Heart right ventricle (tissue), 16 donors: Measurements from ENCODE around the gene ELF3. TPM values are rescaled to one million over a fixed set of nuclear protein-coding genes. Genes with fewer than 3 reads are reported as not detected.
A peak's percentile ranks its signal among the peaks of the same experiment; 100 is the strongest.
"Not testable (repeated sequence)": the region's sequence is repeated elsewhere in the genome, so short reads cannot be mapped to it uniquely, and the experiment has no call there.

Experiments
- ATAC-seq, 8 donors: fragments of 200-7000 bp; cut with Tn5 transposase; one replicate each; pipeline ENCODE4 v1.9.1; 2020; ENCODE audit warnings: mild to moderate bottlenecking in 8 of 8, moderate library complexity in 8 of 8, moderate number of reproducible peaks in 1 of 8
- DNase-seq, 2 donors: peaks; one replicate each; pipeline ENCODE4 v3.0.0-alpha.2; 2020
- H3K27ac ChIP-seq, 10 donors: fragments of 200-600 bp; sonication (generic) in 2 of 10; one replicate each; pipeline versions ENCODE4 v1.5.0 to v1.8.0; 2020 to 2022; ENCODE audit warnings: mild to moderate bottlenecking in 3 of 10
- H3K27me3 ChIP-seq, 7 donors: fragments of 200-600 bp; one replicate each; pipeline ENCODE4 v1.8.0; 2021 to 2022; ENCODE audit warnings: mild to moderate bottlenecking in 2 of 7
- H3K36me3 ChIP-seq, 9 donors: fragments of 200-600 bp; sonication (generic) in 1 of 9; one replicate each; pipeline versions ENCODE4 v1.5.0 to v1.8.0; 2020 to 2022; ENCODE audit warnings: mild to moderate bottlenecking in 2 of 9
- H3K4me1 ChIP-seq, 9 donors: fragments of 200-600 bp; sonication (generic) in 1 of 9; one replicate each; pipeline versions ENCODE4 v1.5.0 to v1.8.0; 2020 to 2022; ENCODE audit warnings: mild to moderate bottlenecking in 4 of 9
- H3K4me3 ChIP-seq, 10 donors: fragments of 200-600 bp; sonication (generic) in 2 of 10; one replicate each; pipeline versions ENCODE4 v1.5.0 to v1.8.0; 2020 to 2022; ENCODE audit warnings: mild to moderate bottlenecking in 7 of 10, moderate library complexity in 2 of 10
- H3K9me3 ChIP-seq, 11 donors: fragments of 200-600 bp in 10 of 11; sonication (generic) in 2 of 11; one replicate each; pipeline versions ENCODE4 v1.5.0 to v1.8.0; 2013 to 2022; ENCODE audit warnings: mild to moderate bottlenecking in 2 of 11, control low read depth in 1 of 11, moderate library complexity in 1 of 11
- WGBS, 2 donors: extraction: QIAGEN DNeasy Blood & Tissue Kit; methylation state at CpG; one replicate each; pipeline ENCODE4 v1.1.7; 2013; ENCODE audit warnings: inconsistent platforms in 1 of 2; 5-methylcytosine and 5-hydroxymethylcytosine counted together
- intact Hi-C, 10 donors: fragments of 100-400 bp; cut with DNase I; formaldehyde crosslinking; loops; one replicate each; pipeline versions ENCODE4 v1.11.1 to v1.14.2; 2022
- polyA plus RNA-seq, 2 donors: library from polyadenylated mRNA; stranded (reverse); fragments of 200-250 nt; gene quantifications; one replicate each; pipeline ENCODE4 v1.2.3, GENCODE V29; 2013
- total RNA-seq, 10 donors: library from RNA; stranded (reverse); fragmentation: NEBNext Ultra II Directional in 3 of 10; extraction: Animal tissue kit (Norgen Biotek cat#: 25700) in 3 of 10; gene quantifications; one replicate each; pipeline versions ENCODE4 v1.2.1 to v1.2.4, GENCODE V29; 2021 to 2023
- TF ChIP-seq, protein P1 (sequence below), 9 donors: fragments of 200-600 bp; sonication (generic) in 2 of 9; IDR thresholded peaks; one replicate each; pipeline versions ENCODE4 v1.5.0 to v1.8.0; 2021 to 2022; ENCODE audit warnings: antibody characterized with exemption in 9 of 9, mild to moderate bottlenecking in 5 of 9, moderate library complexity in 1 of 9
- donor health status: Arrhythmogenic right ventricular cardiomyopathy.
- donor health status: ischemic (EF 13 %, LVEDD 7.1; RV severe dilation, severe dysfunction).
- donor health status: healthy with polysubstance abuse.
- donor health status: DM: no; HTN: yes; CAD: no.
- donor health status: DM: no; HTN: no; CAD: no.
- donor health status: ischemic (EF 25% LVEDD 6.9; RV normal size, moderate dysfunction).
- donor health status: ischemic (EF 25% LVEDD 5.7; RV mildly dilated, moderate dysfunction).
- donor health status: healthy.
- donor health status: DM: yes; HTN: yes; CAD: no.
- donor health status: Ischemic cardiomyopathy.
- donor health status: ischemic (EF 35%, LVEDD 5.7; RV mildly dilated, moderate dysfunction).
- donor health status: nonischemic (EF 11% LVEDD 7.7; RV severe dilation, severe dysfunction).
- donor health status: DM: yes; HTN: yes; CAD: no.
- donor health status: PGD.
- donor health status: ischemic (EF 29% LVEDD 5.4; RV normal size, mild dysfunction).
- donor health status: nonischemic (EF 23%, LVEDD 6.1; RV moderate dilation, normal function).

The ELF3 gene
- total and polyA plus RNA-seq, 12 donors = 0.09 to 255 (median 1.4) TPM; not detected in 2

DNA sequence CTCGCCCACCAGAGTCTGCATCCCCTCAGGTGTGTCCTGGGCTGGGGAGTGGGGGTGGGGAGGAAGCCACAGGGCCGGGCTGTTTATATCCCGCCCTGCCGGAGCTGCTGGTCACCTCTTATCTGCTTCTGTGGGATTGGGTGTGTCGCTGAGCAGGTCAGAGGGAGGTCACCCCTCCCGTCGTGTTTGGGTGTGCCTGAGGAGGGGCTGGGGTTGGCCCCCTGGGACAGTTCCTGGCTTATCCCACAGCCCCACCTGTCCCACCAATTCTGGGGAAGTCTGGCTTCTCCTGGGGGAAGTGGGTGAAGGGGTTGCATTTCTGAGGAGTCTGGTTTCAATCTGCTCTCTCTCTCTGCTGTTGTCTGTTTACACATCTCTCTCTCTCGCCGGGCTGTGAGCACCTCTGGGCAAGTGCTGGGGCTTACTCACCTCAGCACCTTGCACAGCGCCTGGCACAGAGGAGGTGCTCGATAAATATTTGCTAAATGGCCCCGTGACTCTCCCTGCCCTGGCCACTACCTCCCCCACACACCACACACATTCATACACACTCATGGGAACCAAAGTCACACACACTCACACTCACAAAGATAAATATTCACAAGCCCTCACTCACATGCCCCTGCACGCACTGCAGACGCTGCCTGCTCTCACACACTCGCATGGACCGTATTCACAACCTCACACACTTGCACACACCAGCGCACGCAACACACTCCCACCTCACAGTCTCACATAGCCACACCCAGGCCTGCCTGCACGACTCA is 8.3 kb downstream of the ELF3 start:
- Histone ChIP-seq H3K36me3 (peaks cover 0 to 6% (median 0%) of the 10 kb centered on the region in 9 donors), H3K9me3 (no peaks in the 10 kb centered on the region), H3K4me3 (no peak overlapping the region), H3K4me1 (peaks cover 0 to 5% (median 0%) of the 10 kb centered on the region in 9 donors), H3K27me3 (peaks cover 0 to 10% (median 0%) of the 10 kb centered on the region in 7 donors), H3K27ac (no peak overlapping the region)
- 42 to 48% methylated on average over 19 of the region's 19 CpGs for WGBS, 2 donors
- TF ChIP-seq, protein P1, sequence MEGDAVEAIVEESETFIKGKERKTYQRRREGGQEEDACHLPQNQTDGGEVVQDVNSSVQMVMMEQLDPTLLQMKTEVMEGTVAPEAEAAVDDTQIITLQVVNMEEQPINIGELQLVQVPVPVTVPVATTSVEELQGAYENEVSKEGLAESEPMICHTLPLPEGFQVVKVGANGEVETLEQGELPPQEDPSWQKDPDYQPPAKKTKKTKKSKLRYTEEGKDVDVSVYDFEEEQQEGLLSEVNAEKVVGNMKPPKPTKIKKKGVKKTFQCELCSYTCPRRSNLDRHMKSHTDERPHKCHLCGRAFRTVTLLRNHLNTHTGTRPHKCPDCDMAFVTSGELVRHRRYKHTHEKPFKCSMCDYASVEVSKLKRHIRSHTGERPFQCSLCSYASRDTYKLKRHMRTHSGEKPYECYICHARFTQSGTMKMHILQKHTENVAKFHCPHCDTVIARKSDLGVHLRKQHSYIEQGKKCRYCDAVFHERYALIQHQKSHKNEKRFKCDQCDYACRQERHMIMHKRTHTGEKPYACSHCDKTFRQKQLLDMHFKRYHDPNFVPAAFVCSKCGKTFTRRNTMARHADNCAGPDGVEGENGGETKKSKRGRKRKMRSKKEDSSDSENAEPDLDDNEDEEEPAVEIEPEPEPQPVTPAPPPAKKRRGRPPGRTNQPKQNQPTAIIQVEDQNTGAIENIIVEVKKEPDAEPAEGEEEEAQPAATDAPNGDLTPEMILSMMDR (IDR thresholded peaks at IDR 0.05) = no peak
- ATAC-seq = peak in 6 of 8 donors; percentile 17 to 42 (median 26)
- no peak for DNase-seq
- intact Hi-C loops = no loop called here

DNA sequence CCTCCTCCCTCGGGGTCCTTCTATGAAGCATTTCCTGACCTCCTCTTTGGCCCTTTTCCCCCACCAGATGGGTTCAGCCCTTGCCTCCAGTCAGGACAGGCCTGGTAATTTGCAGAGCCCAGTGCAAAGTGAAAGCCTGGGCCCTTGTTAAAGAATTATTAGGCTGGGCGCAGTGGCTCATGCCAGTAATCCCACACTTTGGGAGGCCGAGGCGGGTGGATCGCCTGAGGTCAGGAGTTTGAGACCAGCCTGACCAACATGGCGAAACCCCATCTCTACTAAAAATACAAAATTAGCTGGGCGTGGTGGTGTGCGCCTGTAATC is 8.8 kb downstream of the ELF3 start:
- H3K27me3 ChIP-seq, H3K36me3 ChIP-seq, intact Hi-C loops, H3K9me3 ChIP-seq, H3K4me3 ChIP-seq, H3K27ac ChIP-seq, DNase-seq, H3K4me1 ChIP-seq: not testable (repeated sequence)
- peak in 1 of 8 donors; percentile 25 for ATAC-seq
- WGBS, 2 donors = 86 to 88% methylated on average over 8 of the region's 8 CpGs

DNA sequence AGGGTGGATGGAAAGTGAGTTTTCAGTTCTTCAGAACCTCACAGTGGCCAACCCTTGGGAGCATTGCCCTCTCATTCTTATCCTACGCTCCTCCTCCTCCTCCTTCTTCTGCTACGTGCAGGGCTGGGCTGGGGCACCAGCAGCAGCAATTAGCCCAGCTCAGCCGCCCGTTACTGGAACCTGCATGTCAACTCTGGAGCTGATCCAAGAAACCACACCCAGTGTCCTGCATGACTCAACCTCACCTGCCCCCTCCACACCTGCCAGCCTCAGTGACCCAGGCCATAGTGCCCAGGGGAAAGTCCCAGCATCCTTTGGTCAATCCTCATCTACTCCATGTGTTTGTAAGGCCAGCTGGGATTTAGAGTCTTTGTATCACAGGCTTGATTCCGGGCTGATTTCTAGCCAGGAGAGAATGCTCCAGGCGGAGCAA is 12.6 kb downstream of the ELF3 start:
- H3K9me3 ChIP-seq = no peaks in the 10 kb centered on the region
- H3K4me1 ChIP-seq = peaks cover 0 to 4% (median 0%) of the 10 kb centered on the region in 9 donors
- H3K36me3 ChIP-seq = no peaks in the 10 kb centered on the region
- no peak for DNase-seq
- H3K27me3 ChIP-seq = peaks cover 0 to 4% (median 0%) of the 10 kb centered on the region in 7 donors
- intact Hi-C loops = no loop called here
- ATAC-seq = no peak
- no peak overlapping the region for H3K4me3 ChIP-seq
- TF ChIP-seq, protein P1 (IDR thresholded peaks at IDR 0.05) = no peak
- 53% methylated on average over 6 of the region's 6 CpGs for WGBS, 2 donors
- H3K27ac ChIP-seq = no peak overlapping the region

DNA sequence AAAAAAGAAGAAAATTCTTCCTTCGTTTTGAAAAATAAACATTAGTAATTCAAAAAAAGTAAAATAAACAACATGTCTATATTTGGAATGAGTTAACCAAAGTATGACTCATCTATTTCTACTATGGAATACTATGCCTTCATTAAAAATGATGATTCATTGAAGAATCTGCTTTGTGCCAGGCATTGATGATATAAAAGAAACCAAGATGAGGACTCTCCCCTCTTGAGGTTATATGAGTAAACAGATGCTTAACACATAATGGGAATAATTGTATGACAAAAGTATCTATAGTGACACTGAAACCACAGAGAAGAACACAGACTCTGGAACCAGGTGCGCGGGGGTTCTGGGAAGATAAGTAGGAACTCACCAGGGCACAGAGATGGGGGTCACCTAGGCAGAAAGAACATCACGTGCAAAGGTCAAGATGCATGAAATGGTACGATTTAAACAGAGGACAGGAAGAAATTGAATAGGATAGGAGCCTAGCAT is 18.8 kb downstream of the ELF3 start:
- WGBS, 2 donors = 80 to 89% methylated on average over 5 of the region's 5 CpGs
- H3K36me3 ChIP-seq = no peaks in the 10 kb centered on the region
- H3K4me3 ChIP-seq = no peak overlapping the region
- no peaks in the 10 kb centered on the region for H3K9me3 ChIP-seq
- H3K4me1 ChIP-seq = no peaks in the 10 kb centered on the region
- ATAC-seq = no peak
- TF ChIP-seq, protein P1 (IDR thresholded peaks at IDR 0.05) = no peak
- no peaks in the 10 kb centered on the region for H3K27me3 ChIP-seq
- intact Hi-C loops = no loop called here
- no peak overlapping the region for H3K27ac ChIP-seq
- DNase-seq = no peak

DNA sequence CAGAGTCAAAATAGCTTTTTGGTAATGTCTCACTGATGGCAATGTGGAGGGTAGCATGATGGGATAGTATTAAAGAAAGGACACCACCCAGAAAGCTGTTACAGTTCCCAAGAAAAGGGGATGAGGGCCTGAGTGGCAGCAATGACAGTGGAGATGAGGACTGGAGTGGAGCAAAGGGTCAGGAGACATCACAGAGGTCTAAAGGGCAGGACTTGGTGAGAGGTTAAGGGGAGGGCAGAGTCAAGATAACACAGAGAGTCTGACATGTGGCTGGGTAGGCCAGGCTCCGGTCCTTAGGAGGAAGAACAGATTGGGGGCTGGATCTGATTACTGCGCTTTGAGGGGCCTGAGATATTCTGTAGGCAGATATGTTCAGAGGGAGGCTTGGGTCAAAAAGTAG is 19.3 kb downstream of the ELF3 start:
- no peak for ATAC-seq
- no peaks in the 10 kb centered on the region for H3K4me1 ChIP-seq

More for the DNA sequence above, 19.3 kb downstream of the ELF3 start:
- no peak overlapping the region for H3K4me3 ChIP-seq
- 82 to 85% methylated on average over 2 of the region's 2 CpGs for WGBS, 2 donors
- intact Hi-C loops = no loop called here
- TF ChIP-seq, protein P1 (IDR thresholded peaks at IDR 0.05) = no peak
- no peaks in the 10 kb centered on the region for H3K9me3 ChIP-seq
- H3K36me3 ChIP-seq = no peaks in the 10 kb centered on the region
- no peak overlapping the region for H3K27ac ChIP-seq
- DNase-seq = no peak
- no peaks in the 10 kb centered on the region for H3K27me3 ChIP-seq
